DOHH2 (cell line): ENCODE measurements around the gene RAP1GDS1.

Source experiments
- CTCF ChIP-seq: fragments of 200-600 bp; sonication (generic); IDR thresholded peaks from one replicate; pipeline ENCODE4 v1.5.1; 2014; ENCODE audit warnings: antibody characterized with exemption, mild to moderate bottlenecking, low read depth, low read length; ENCODE audit not compliant: poor library complexity, severe bottlenecking
- EZH2phosphoT487 ChIP-seq: fragments of 200-600 bp; sonication (generic); IDR thresholded peaks from 2 replicates; pipeline ENCODE4 v1.6.1; 2017; ENCODE audit warnings: borderline replicate concordance, mild to moderate bottlenecking, antibody characterized with exemption, low read length, moderate library complexity, mixed read lengths

- TF ChIP-seq EZH2phosphoT487 = no peak
- no peak for TF ChIP-seq CTCF
Observed at GRCh38 chr4:98493296-98493695, 232.1 kb downstream of the RAP1GDS1 start.
